Measurements from ENCODE around the gene SBF2.

SBF2 gene

DNA sequence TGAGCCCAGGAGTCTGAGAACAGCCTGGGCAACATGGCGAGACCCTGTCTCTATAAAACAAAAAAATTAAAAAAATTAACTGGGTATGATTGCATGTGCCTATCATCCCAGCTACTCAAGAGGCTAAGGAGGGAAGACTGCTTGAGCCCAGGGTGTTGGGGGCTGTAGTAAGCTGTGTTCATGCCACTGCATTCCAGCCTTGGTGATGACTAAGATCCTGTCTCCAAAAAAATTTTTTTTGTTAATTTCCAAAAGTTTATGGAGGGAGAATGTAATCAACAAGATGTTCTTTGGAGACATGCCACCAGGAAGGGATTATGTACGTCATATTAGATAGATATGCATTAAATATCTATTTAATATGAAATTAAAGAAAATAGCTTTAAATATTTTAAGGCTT, 267.5 kb downstream of the SBF2 start:
- TF ChIP-seq, protein P1, sequence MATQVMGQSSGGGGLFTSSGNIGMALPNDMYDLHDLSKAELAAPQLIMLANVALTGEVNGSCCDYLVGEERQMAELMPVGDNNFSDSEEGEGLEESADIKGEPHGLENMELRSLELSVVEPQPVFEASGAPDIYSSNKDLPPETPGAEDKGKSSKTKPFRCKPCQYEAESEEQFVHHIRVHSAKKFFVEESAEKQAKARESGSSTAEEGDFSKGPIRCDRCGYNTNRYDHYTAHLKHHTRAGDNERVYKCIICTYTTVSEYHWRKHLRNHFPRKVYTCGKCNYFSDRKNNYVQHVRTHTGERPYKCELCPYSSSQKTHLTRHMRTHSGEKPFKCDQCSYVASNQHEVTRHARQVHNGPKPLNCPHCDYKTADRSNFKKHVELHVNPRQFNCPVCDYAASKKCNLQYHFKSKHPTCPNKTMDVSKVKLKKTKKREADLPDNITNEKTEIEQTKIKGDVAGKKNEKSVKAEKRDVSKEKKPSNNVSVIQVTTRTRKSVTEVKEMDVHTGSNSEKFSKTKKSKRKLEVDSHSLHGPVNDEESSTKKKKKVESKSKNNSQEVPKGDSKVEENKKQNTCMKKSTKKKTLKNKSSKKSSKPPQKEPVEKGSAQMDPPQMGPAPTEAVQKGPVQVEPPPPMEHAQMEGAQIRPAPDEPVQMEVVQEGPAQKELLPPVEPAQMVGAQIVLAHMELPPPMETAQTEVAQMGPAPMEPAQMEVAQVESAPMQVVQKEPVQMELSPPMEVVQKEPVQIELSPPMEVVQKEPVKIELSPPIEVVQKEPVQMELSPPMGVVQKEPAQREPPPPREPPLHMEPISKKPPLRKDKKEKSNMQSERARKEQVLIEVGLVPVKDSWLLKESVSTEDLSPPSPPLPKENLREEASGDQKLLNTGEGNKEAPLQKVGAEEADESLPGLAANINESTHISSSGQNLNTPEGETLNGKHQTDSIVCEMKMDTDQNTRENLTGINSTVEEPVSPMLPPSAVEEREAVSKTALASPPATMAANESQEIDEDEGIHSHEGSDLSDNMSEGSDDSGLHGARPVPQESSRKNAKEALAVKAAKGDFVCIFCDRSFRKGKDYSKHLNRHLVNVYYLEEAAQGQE (IDR thresholded peaks at IDR 0.05; ENCODE audit: insufficient read depth in 1 of 2, low read depth in 2 of 2, low read length in 2 of 2): no peak
- TF ChIP-seq POLR2AphosphoS5 (IDR thresholded peaks at IDR 0.05; ENCODE audit: low read depth, low read length) (no peak), FOXP2 (optimal IDR thresholded peaks at IDR 0.05; ENCODE audit: borderline replicate concordance, extremely low read depth, extremely low read length, insufficient read depth) (no peak), TAF1 (IDR thresholded peaks at IDR 0.05; ENCODE audit: borderline replicate concordance, insufficient read depth, low read length) (no peak), SIN3A (IDR thresholded peaks at IDR 0.05; ENCODE audit: borderline replicate concordance, insufficient read depth, low read length) (no peak)

DNA sequence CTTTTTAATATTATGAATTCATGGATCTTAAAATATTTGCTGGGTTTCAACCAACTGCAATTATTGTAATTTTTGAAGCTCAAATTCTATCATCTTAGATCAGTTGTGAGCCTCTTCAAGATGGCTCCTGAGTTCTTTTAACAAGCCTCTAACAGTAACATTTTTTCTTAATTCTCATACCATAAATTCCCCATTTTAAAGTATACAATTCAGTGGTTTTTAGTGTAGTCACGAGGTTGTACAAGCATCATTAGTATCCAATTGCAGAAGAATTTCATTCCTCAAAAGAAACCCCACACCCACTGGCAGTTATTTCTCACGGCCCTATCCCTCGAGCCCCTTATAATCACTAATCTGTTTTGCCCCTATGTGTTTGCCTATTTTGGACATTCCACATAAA, 270.8 kb downstream of the SBF2 start:
- TF ChIP-seq SIN3A (IDR thresholded peaks at IDR 0.05; ENCODE audit: borderline replicate concordance, insufficient read depth, low read length): no peak
- no peak for TF ChIP-seq FOXP2 (optimal IDR thresholded peaks at IDR 0.05; ENCODE audit: borderline replicate concordance, extremely low read depth, extremely low read length, insufficient read depth)
- TF ChIP-seq, protein P1 (IDR thresholded peaks at IDR 0.05; ENCODE audit: insufficient read depth in 1 of 2, low read depth in 2 of 2, low read length in 2 of 2): no peak
- TF ChIP-seq POLR2AphosphoS5 (IDR thresholded peaks at IDR 0.05; ENCODE audit: low read depth, low read length): no peak
- TF ChIP-seq TAF1 (IDR thresholded peaks at IDR 0.05; ENCODE audit: borderline replicate concordance, insufficient read depth, low read length): no peak

DNA sequence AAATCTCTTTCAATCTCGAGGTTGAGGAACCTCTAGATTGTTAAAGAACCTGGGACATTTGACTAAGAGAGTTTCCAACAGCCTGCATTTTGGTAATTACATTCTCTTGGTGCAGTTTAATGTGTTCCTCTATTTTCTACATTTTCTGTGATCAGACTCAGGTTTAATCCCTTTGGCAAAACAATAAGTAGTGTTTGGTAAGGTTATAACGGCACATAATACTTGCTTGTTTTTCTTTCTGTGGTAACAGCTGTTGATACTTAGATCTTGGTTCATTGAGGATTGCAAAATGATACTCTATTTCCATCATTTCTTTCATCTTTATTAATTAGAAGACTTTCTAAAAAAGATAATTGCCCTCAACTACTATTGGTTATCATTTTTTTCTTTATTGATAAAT, 271.3 kb downstream of the SBF2 start:
- TF ChIP-seq POLR2AphosphoS5 (IDR thresholded peaks at IDR 0.05; ENCODE audit: low read depth, low read length) (no peak), FOXP2 (optimal IDR thresholded peaks at IDR 0.05; ENCODE audit: borderline replicate concordance, extremely low read depth, extremely low read length, insufficient read depth) (no peak), SIN3A (IDR thresholded peaks at IDR 0.05; ENCODE audit: borderline replicate concordance, insufficient read depth, low read length) (no peak), TAF1 (IDR thresholded peaks at IDR 0.05; ENCODE audit: borderline replicate concordance, insufficient read depth, low read length) (no peak)
- TF ChIP-seq, protein P1 (IDR thresholded peaks at IDR 0.05; ENCODE audit: insufficient read depth in 1 of 2, low read depth in 2 of 2, low read length in 2 of 2): no peak

DNA sequence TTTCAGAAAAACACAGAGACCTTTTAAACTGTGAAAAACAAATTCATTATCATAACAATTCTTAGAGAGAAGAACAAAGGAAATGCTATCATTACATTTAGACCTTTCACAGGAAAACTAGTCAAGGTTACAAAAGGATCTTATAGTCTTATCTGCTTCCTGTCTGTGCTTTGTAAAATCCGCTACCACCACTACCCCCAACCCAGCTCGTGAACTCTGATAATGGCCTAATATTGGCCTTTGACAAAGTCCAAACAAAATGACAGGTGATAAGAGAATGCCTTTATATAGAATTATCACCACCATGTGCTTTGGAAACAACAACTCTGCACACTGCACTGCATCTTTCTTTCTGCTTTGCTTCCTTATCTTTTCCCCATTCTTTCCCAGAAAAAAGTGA, 272.5 kb downstream of the SBF2 start:
- no peak for TF ChIP-seq POLR2AphosphoS5 (IDR thresholded peaks at IDR 0.05; ENCODE audit: low read depth, low read length)

DNA sequence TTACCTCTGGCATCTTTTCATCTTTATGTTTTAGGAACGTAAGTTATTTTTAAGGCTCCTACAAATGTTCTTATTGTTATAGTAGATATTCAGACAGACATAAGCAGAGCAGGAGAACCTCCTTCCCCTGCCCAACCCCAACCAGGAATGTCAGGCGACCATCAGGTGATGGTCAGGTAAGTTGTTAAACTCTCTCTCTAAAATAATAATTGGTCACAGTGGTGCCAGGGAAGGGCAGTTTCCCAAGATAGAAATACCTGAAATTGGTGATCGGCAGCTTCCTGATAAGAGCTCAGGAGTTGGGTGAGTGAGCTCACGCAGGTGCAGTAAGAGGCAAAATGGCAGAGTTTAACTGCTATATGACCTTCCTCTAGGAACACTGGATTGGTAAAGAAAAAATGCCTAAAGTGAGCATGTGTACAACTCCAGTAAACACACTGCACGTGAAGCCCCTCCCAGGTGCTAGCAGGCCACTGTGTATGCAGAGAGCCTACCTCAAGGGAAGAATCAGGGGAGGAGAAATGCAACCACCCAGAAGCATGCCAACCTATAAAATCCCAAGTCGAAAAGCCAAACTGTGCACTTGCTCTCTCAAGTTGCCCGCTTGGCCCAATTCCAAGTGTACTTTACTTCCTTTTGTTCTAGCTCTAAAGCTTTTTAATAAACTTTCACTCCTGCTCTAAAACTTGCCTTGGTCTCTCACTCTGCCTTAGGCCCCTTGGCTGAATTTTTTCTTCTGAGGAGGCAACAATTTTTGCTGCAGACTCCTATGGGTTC, 273.9 kb downstream of the SBF2 start:
- TF ChIP-seq FOXP2 (optimal IDR thresholded peaks at IDR 0.05; ENCODE audit: borderline replicate concordance, extremely low read depth, extremely low read length, insufficient read depth) (no peak), POLR2AphosphoS5 (IDR thresholded peaks at IDR 0.05; ENCODE audit: low read depth, low read length) (no peak), TAF1 (IDR thresholded peaks at IDR 0.05; ENCODE audit: borderline replicate concordance, insufficient read depth, low read length) (no peak), SIN3A (IDR thresholded peaks at IDR 0.05; ENCODE audit: borderline replicate concordance, insufficient read depth, low read length) (no peak)
- TF ChIP-seq, protein P1 (IDR thresholded peaks at IDR 0.05; ENCODE audit: insufficient read depth in 1 of 2, low read depth in 2 of 2, low read length in 2 of 2): no peak

All from PFSK-1 (cell line).